Pancreas (tissue), 10 donors: Measurements from ENCODE around the gene EDEM3. TPM values are rescaled to one million over a fixed set of nuclear protein-coding genes. Genes with fewer than 3 reads are reported as not detected.
A peak's percentile ranks its signal among the peaks of the same experiment; 100 is the strongest.

Experiments used
- ATAC-seq, 4 donors: fragments of 200-7000 bp; cut with Tn5 transposase; one replicate each; pipeline versions ENCODE4 v1.8.0 to v1.9.1; 2020; ENCODE audit warnings: mild to moderate bottlenecking in 4 of 4, moderate library complexity in 4 of 4
- DNase-seq, 6 donors: peaks; one replicate each; pipeline ENCODE4 v3.0.0-alpha.2; 2020
- FAIRE-seq: peaks from 2 replicates; lab custom pipeline; 2012; peaks lifted over from hg19 to GRCh38; lab: Jason Lieb, UNC
- H3K27ac ChIP-seq, 4 donors: fragments of 200-600 bp; sonication (generic); 1 replicate in 3 of 4; 2 replicates in 1 of 4; pipeline versions ENCODE4 v1.5.0 to v1.8.0; 2020
- H3K27me3 ChIP-seq, 4 donors: fragments of 200-600 bp; one replicate each; pipeline ENCODE4 v1.8.0; 2021
- H3K36me3 ChIP-seq, 3 donors: fragments of 200-600 bp; sonication (generic) in 1 of 3; one replicate each; pipeline versions ENCODE4 v1.5.0 to v1.8.0; 2020 to 2021
- H3K4me1 ChIP-seq, 3 donors: fragments of 200-600 bp; one replicate each; pipeline ENCODE4 v1.8.0; 2021
- H3K4me3 ChIP-seq, 4 donors: fragments of 200-600 bp; sonication (generic) in 2 of 4; one replicate each; pipeline versions ENCODE4 v1.5.0 to v1.8.0; 2020 to 2021
- H3K9me3 ChIP-seq, 4 donors: fragments of 200-600 bp; one replicate each; pipeline ENCODE4 v1.8.0; 2021
- CTCF ChIP-seq, 4 donors: fragments of 200-600 bp; sonication (generic) in 3 of 4; IDR thresholded peaks; one replicate each; pipeline versions ENCODE4 v1.5.0 to v1.8.0; 2021; ENCODE audit warnings: antibody characterized with exemption in 4 of 4
- WGBS, 2 donors: extraction: QIAGEN DNeasy Blood & Tissue Kit; methylation state at CpG; one replicate each; pipeline ENCODE4 v1.1.7; 2013; 5-methylcytosine and 5-hydroxymethylcytosine counted together
- intact Hi-C, 3 donors: fragments of 100-400 bp; cut with DNase I; formaldehyde crosslinking; loops; one replicate each; pipeline versions ENCODE4 v1.11.1 to v1.14.2; 2022
- polyA plus RNA-seq, 2 donors: library from polyadenylated mRNA; stranded (reverse); fragments of 200-250 nt; gene quantifications; one replicate each; pipeline ENCODE4 v1.2.3, GENCODE V29; 2013
- total RNA-seq, 6 donors: library from RNA; stranded (reverse); fragmentation: NEBNext Ultra II Directional in 4 of 6; extraction: Animal tissue kit (Norgen Biotek cat#: 25700) in 4 of 6; gene quantifications; one replicate each; pipeline versions ENCODE4 v1.2.1 to v1.2.4, GENCODE V29; 2021 to 2023
- donor health status: healthy with polysubstance abuse.
- donor health status: DM: no; HTN: no; CAD: no; lungs with moderate emphysema.
- donor health status: DM: no; HTN: no; CAD: no.
- donor health status: control.
- donor health status: control.
- donor health status: Bipolar disorder and iron deficiency.
- donor health status: DM: yes; HTN: yes; CAD: no.
- donor health status: DM: no; HTN: no; CAD: no.
- donor health status: DM: no; HTN: no; CAD: no.
- donor health status: DM: yes; HTN: yes; CAD: no.

The EDEM3 gene
- total and polyA plus RNA-seq, 8 donors = 12.1 to 46.7 (median 34.1) TPM

GRCh38 chr1:184695023-184695422 is 59.6 kb downstream of the EDEM3 start:
- intact Hi-C loops = no loop called here

DNA sequence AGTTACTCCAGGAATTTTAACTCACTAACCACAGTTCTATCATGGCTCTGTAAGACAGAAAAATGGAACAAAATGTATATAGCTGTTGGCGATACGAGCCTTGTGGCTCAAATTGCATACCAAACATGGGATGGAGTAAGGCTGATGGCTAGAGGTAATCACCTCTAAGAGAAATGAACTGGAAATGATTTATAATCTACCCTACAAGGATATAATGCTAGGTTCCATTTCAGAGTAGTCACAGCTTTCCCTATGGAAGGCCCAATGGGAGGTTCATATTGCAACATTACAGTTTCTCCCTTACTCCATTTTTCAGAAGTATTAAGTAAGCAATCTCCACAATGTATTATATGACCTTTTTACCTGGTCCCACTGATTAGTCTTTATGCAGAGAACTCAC is 61.6 kb downstream of the EDEM3 start:
- Histone ChIP-seq H3K4me1 (no peaks in the 10 kb centered on the region), H3K36me3 (peaks cover 0 to 13% (median 7%) of the 10 kb centered on the region in 3 donors), H3K4me3 (no peak overlapping the region), H3K9me3 (no peaks in the 10 kb centered on the region), H3K27me3 (no peaks in the 10 kb centered on the region), H3K27ac (no peak overlapping the region)
- no peak for FAIRE-seq
- WGBS, 2 donors = 96% methylated on average over 2 of the region's 2 CpGs
- intact Hi-C loops = no loop called here
- TF ChIP-seq CTCF (IDR thresholded peaks at IDR 0.05) = no peak
- DNase-seq = no peak
- no peak for ATAC-seq

More at GRCh38 chr1:184695023-184695422, 59.6 kb downstream of the EDEM3 start:
- Histone ChIP-seq H3K27ac (no peak overlapping the region), H3K9me3 (no peaks in the 10 kb centered on the region), H3K36me3 (peaks cover 0 to 13% (median 7%) of the 10 kb centered on the region in 3 donors), H3K4me1 (no peaks in the 10 kb centered on the region), H3K27me3 (no peaks in the 10 kb centered on the region), H3K4me3 (no peak overlapping the region)
- DNase-seq (no peak), FAIRE-seq (no peak), ATAC-seq (no peak)
- 61 to 62% methylated on average over 5 of the region's 5 CpGs for WGBS, 2 donors
- TF ChIP-seq CTCF (IDR thresholded peaks at IDR 0.05) = no peak

GRCh38 chr1:184691719-184692324 is 62.8 kb downstream of the EDEM3 start:
- peak in 3 of 4 donors; percentile 21 to 58 (median 55) for TF ChIP-seq CTCF (IDR thresholded peaks at IDR 0.05)
- Histone ChIP-seq H3K4me3 (no peak overlapping the region), H3K36me3 (peaks cover 0 to 13% (median 7%) of the 10 kb centered on the region in 3 donors), H3K4me1 (no peaks in the 10 kb centered on the region), H3K9me3 (no peaks in the 10 kb centered on the region), H3K27ac (no peak overlapping the region), H3K27me3 (no peaks in the 10 kb centered on the region)
- 20 to 23% methylated on average over 4 of the region's 4 CpGs for WGBS, 2 donors
- ATAC-seq (peak in 3 of 4 donors; percentile 57 to 80 (median 73)), FAIRE-seq (no peak), DNase-seq (peak in 1 of 6 donors; percentile 18)
- intact Hi-C loops = no loop called here

- Histone ChIP-seq H3K27ac (no peak overlapping the region), H3K9me3 (no peaks in the 10 kb centered on the region), H3K4me3 (no peak overlapping the region), H3K4me1 (no peaks in the 10 kb centered on the region), H3K27me3 (no peaks in the 10 kb centered on the region), H3K36me3 (no peaks in the 10 kb centered on the region)
- 21 to 25% methylated on average over 3 of the region's 3 CpGs for WGBS, 2 donors
- intact Hi-C loops = no loop called here
- no peak for TF ChIP-seq CTCF (IDR thresholded peaks at IDR 0.05)
- peak in 3 of 4 donors; percentile 45 to 68 (median 50) for ATAC-seq
- no peak for FAIRE-seq
- DNase-seq = peak in 4 of 6 donors; percentile 3 to 38 (median 16)
Observed at GRCh38 chr1:184686540-184686939, 68.1 kb downstream of the EDEM3 start.

- TF ChIP-seq CTCF (IDR thresholded peaks at IDR 0.05) = no peak
- no peaks in the 10 kb centered on the region for H3K4me1 ChIP-seq
- H3K9me3 ChIP-seq = no peaks in the 10 kb centered on the region
- ATAC-seq (no peak), DNase-seq (no peak), FAIRE-seq (no peak)
- no peak overlapping the region for H3K4me3 ChIP-seq
- no peaks in the 10 kb centered on the region for H3K27me3 ChIP-seq
- no peak overlapping the region for H3K27ac ChIP-seq
- intact Hi-C loops = no loop called here
- no peaks in the 10 kb centered on the region for H3K36me3 ChIP-seq
- WGBS, 2 donors = 65 to 67% methylated on average over 7 of the region's 7 CpGs
Observed at GRCh38 chr1:184685116-184685515, 69.5 kb downstream of the EDEM3 start.
